ENCODE measurements around the gene SLC28A1. TPM values are rescaled to one million over a fixed set of nuclear protein-coding genes. Genes with fewer than 3 reads are reported as not detected.

Gene SLC28A1
- total RNA-seq, 1 experiment from 2014 or later, result 1.1 TPM

- DNase-seq (no peak), ATAC-seq (no peak)
- no peaks in the 10 kb centered on the region for H3K36me3 ChIP-seq (ENCODE audit: low read depth, low read length)
- intact Hi-C loops (cut with micrococcal nuclease), result no loop called here
- H3K4me2 ChIP-seq (ENCODE audit: low read length), result no peak overlapping the region
- TF ChIP-seq EZH2 (IDR thresholded peaks at IDR 0.05; ENCODE audit: low read length, unreplicated experiment), result no peak
- no peak for TF ChIP-seq EZH2phosphoT487 (IDR thresholded peaks at IDR 0.05; ENCODE audit: borderline replicate concordance, low read length)
- TF ChIP-seq, protein P1, sequence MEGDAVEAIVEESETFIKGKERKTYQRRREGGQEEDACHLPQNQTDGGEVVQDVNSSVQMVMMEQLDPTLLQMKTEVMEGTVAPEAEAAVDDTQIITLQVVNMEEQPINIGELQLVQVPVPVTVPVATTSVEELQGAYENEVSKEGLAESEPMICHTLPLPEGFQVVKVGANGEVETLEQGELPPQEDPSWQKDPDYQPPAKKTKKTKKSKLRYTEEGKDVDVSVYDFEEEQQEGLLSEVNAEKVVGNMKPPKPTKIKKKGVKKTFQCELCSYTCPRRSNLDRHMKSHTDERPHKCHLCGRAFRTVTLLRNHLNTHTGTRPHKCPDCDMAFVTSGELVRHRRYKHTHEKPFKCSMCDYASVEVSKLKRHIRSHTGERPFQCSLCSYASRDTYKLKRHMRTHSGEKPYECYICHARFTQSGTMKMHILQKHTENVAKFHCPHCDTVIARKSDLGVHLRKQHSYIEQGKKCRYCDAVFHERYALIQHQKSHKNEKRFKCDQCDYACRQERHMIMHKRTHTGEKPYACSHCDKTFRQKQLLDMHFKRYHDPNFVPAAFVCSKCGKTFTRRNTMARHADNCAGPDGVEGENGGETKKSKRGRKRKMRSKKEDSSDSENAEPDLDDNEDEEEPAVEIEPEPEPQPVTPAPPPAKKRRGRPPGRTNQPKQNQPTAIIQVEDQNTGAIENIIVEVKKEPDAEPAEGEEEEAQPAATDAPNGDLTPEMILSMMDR (conservative IDR thresholded peaks at IDR 0.05; ENCODE audit: low read depth, low read length), result no peak
- H3K9me2 ChIP-seq (replicated peaks; ENCODE audit: low read length), result no peaks in the 10 kb centered on the region
- peaks cover 14% of the 10 kb centered on the region for H3F3A ChIP-seq (ENCODE audit: low read length, unreplicated experiment)
- no peaks in the 10 kb centered on the region; the same call in 1 of the 2 replicates for H3K79me2 ChIP-seq (ENCODE audit: low read length)
- H4K20me1 ChIP-seq (ENCODE audit: low read length), result no peaks in the 10 kb centered on the region
- no peaks in the 10 kb centered on the region for H3K9me3 ChIP-seq (ENCODE audit: low read length)
- no peak overlapping the region for H3K9ac ChIP-seq (ENCODE audit: low read length)
- POLR2A ChIA-PET (ENCODE audit: unreplicated experiment), result no interaction called here
- CTCF ChIA-PET, result no interaction called here
- H2AFZ ChIP-seq (ENCODE audit: low read length), result 0 out of 2 replicates have a peak overlapping the region, but pooled peaks have one; percentile 28
- H3K27me3 ChIP-seq (ENCODE audit: low read length), result no peaks in the 10 kb centered on the region
- no TSS peak for BruUV-seq (replicated peaks)
- H3K4me3 ChIP-seq (ENCODE audit: low read length), result no peak overlapping the region
- H3K27ac ChIP-seq (ENCODE audit: low read length), result no peak overlapping the region
- peaks cover 52% of the 10 kb centered on the region for H3K4me1 ChIP-seq (ENCODE audit: insufficient read depth, low read length)
Observed at GRCh38 chr15:84909029-84909428, 24.6 kb downstream of the SLC28A1 start.

- H3K79me2 ChIP-seq (ENCODE audit: low read length), result no peaks in the 10 kb centered on the region; the same call in 1 of the 2 replicates
- H3K27me3 ChIP-seq (ENCODE audit: low read length), result no peaks in the 10 kb centered on the region
- peaks cover 59% of the 10 kb centered on the region for H3K4me1 ChIP-seq (ENCODE audit: insufficient read depth, low read length)
- ATAC-seq (no peak), DNase-seq (no peak)
- no peak overlapping the region for H2AFZ ChIP-seq (ENCODE audit: low read length)
- H3K9me2 ChIP-seq (replicated peaks; ENCODE audit: low read length), result no peaks in the 10 kb centered on the region
- ChIA-PET CTCF (no interaction called here), POLR2A (ENCODE audit: unreplicated experiment) (no interaction called here)
- TF ChIP-seq, protein P1 (conservative IDR thresholded peaks at IDR 0.05; ENCODE audit: low read depth, low read length), result no peak
- no peak for TF ChIP-seq EZH2 (IDR thresholded peaks at IDR 0.05; ENCODE audit: low read length, unreplicated experiment)
- no peak for TF ChIP-seq EZH2phosphoT487 (IDR thresholded peaks at IDR 0.05; ENCODE audit: borderline replicate concordance, low read length)
- no peak overlapping the region for H3K4me2 ChIP-seq (ENCODE audit: low read length)
- peaks cover 14% of the 10 kb centered on the region for H3F3A ChIP-seq (ENCODE audit: low read length, unreplicated experiment)
- H3K9me3 ChIP-seq (ENCODE audit: low read length), result no peaks in the 10 kb centered on the region
- H3K27ac ChIP-seq (ENCODE audit: low read length), result no peak overlapping the region
- no peak overlapping the region for H3K9ac ChIP-seq (ENCODE audit: low read length)
- H3K36me3 ChIP-seq (ENCODE audit: low read depth, low read length), result no peaks in the 10 kb centered on the region
- no TSS peak for BruUV-seq (replicated peaks)
- intact Hi-C loops (cut with micrococcal nuclease), result no loop called here
- no peak overlapping the region for H3K4me3 ChIP-seq (ENCODE audit: low read length)
- H4K20me1 ChIP-seq (ENCODE audit: low read length), result no peaks in the 10 kb centered on the region
Observed at GRCh38 chr15:84909782-84910181, 25.3 kb downstream of the SLC28A1 start.

DNA sequence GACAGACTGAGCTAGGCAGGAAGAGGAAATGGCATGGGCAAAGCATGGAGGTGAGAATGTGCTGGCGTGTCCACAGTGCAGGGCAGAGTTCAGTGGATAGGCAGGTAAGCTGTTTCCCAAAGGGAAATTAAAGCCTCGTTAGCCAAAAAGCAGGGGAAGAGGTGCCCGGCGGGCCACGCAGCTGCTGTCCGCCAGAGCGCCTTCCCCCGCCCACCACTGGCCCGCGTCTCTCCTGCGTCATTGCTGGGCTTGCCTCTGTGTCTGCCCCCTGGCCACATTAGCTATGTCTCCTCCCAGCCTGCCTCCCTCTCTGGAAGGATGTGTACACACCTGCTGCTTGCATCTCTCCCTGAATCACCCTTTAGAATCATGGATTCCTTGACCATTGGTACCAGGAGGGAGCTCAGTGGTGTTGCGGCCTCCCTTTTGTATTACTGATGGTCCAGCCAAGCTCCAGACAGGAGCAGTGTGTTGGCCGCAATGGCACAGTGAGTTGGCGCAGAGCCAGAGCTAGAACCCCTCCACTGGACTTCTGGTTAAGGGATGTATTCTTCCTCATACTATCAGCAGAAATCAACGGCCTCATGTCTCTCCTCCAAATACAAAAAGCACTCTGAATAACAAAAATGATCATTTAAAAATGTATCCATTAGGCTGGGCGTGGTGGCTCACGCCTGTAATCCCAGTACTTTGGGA, 26.6 kb downstream of the SLC28A1 start:
- POLR2A ChIA-PET (ENCODE audit: unreplicated experiment), result no interaction called here
- peak overlapping the region; percentile 81 for H3K9ac ChIP-seq (ENCODE audit: low read length)
- peaks cover 69% of the 10 kb centered on the region for H3K4me1 ChIP-seq (ENCODE audit: insufficient read depth, low read length)
- no TSS peak for BruUV-seq (replicated peaks)
- peaks cover 14% of the 10 kb centered on the region for H3F3A ChIP-seq (ENCODE audit: low read length, unreplicated experiment)
- no peaks in the 10 kb centered on the region for H4K20me1 ChIP-seq (ENCODE audit: low read length)
- CTCF ChIA-PET, result no interaction called here
- peak overlapping the region; percentile 59 for H3K4me2 ChIP-seq (ENCODE audit: low read length)
- H3K27ac ChIP-seq (ENCODE audit: low read length), result peak overlapping the region; percentile 98
- H3K4me3 ChIP-seq (ENCODE audit: low read length), result no peak overlapping the region
- no peak for TF ChIP-seq EZH2 (IDR thresholded peaks at IDR 0.05; ENCODE audit: low read length, unreplicated experiment)
- no peak for TF ChIP-seq EZH2phosphoT487 (IDR thresholded peaks at IDR 0.05; ENCODE audit: borderline replicate concordance, low read length)
- TF ChIP-seq, protein P1 (conservative IDR thresholded peaks at IDR 0.05; ENCODE audit: low read depth, low read length), result no peak
- no peaks in the 10 kb centered on the region for H3K9me2 ChIP-seq (replicated peaks; ENCODE audit: low read length)
- intact Hi-C loops (cut with micrococcal nuclease), result no loop called here
- no peak overlapping the region for H2AFZ ChIP-seq (ENCODE audit: low read length)
- H3K9me3 ChIP-seq (ENCODE audit: low read length), result no peaks in the 10 kb centered on the region
- DNase-seq (no peak), ATAC-seq (no peak)
- H3K36me3 ChIP-seq (ENCODE audit: low read depth, low read length), result no peaks in the 10 kb centered on the region
- H3K79me2 ChIP-seq (ENCODE audit: low read length), result no peaks in the 10 kb centered on the region; the same call in 1 of the 2 replicates
- H3K27me3 ChIP-seq (ENCODE audit: low read length), result no peaks in the 10 kb centered on the region
